K562 (cell line): ENCODE measurements around the gene NR1H2. TPM values are rescaled to one million over a fixed set of nuclear protein-coding genes. Genes with fewer than 3 reads are reported as not detected.

ENCODE experiments used
- DACH1 ChIP-seq: fragments of 450-650 bp; IDR thresholded peaks from 2 replicates; pipeline ENCODE4 v1.6.1; 2018; ENCODE audit not compliant: partially characterized antibody
- HEY1 ChIP-seq: fragments of 250-450 bp; sonication (Bioruptor Pico); IDR thresholded peaks from 2 replicates; pipeline ENCODE4 v1.5.0; 2020; ENCODE audit warnings: mild to moderate bottlenecking, moderate library complexity, borderline replicate concordance
- RB1 ChIP-seq: fragments of 450-650 bp; IDR thresholded peaks from 2 replicates; pipeline ENCODE4 v1.6.1; 2017; ENCODE audit warnings: low read depth, mild to moderate bottlenecking
- ZBTB1 ChIP-seq: sonication (generic); formaldehyde crosslinking; IDR thresholded peaks from 2 replicates; pipeline ENCODE4 v1.8.1; 2023; ENCODE audit warnings: missing genetic modification reagents, low read depth, mild to moderate bottlenecking, borderline replicate concordance
- ZKSCAN1 ChIP-seq: fragments of 150-350 bp; IDR thresholded peaks from 2 replicates; pipeline ENCODE4 v1.6.1; 2016; ENCODE audit warnings: low read depth, low read length
- ZSCAN29 ChIP-seq: fragments of 450-650 bp; IDR thresholded peaks from 2 replicates; pipeline ENCODE4 v1.6.1; 2017
- polyA plus RNA-seq, 8 experiments: library from polyadenylated mRNA; depleted of rRNA in 4 of 8; stranded (reverse) in 5 of 8; unstranded in 3 of 8; fragments of >200 nt; fragmentation: Nextera tagmentation in 2 of 8; fragmentation: Illumina TruSeq in 1 of 8; extraction: Ambion mirVana in 2 of 8; extraction: Trizol in 1 of 8; gene quantifications; 2 replicates each; pipeline versions ENCODE4 v1.2.1 to v1.2.3, GENCODE V29; 2011 to 2014; ENCODE audit warnings: inconsistent platforms in 1 of 8, missing spikeins in 1 of 8
- total RNA-seq, 7 experiments: library from RNA; depleted of rRNA in 6 of 7; stranded (reverse); fragments of >200 nt in 6 of 7; fragmentation: Illumina TruSeq in 2 of 7; extraction: Trizol in 2 of 7; gene quantifications; 2 replicates each; pipeline versions ENCODE4 v1.2.1 to v1.2.3, GENCODE V29; 2011 to 2021; ENCODE audit warnings: low replicate concordance in 1 of 7
- TF ChIP-seq, protein P1 (sequence below): fragments of 250-450 bp; sonication (Bioruptor Pico); IDR thresholded peaks from 2 replicates; pipeline ENCODE4 v1.4.0; 2020
- TF ChIP-seq, protein P2 (sequence below): fragments of 450-650 bp; IDR thresholded peaks from 2 replicates; pipeline ENCODE4 v1.6.1; 2016; ENCODE audit warnings: mild to moderate bottlenecking, moderate library complexity
- TF ChIP-seq, protein P3 (sequence below), 2 experiments: fragments of 250-450 bp in 1 of 2; fragments of 450-650 bp in 1 of 2; sonication (Bioruptor Pico) in 1 of 2; IDR thresholded peaks; 2 replicates each; pipeline versions ENCODE4 v1.6.1 to v1.8.0; 2016 to 2021; ENCODE audit warnings: mild to moderate bottlenecking in 2 of 2, moderate library complexity in 2 of 2, missing compliant biosample characterization in 1 of 2, missing genetic modification characterization in 1 of 2

Gene NR1H2
- total and polyA plus RNA-seq, 9 of the 15 experiments (the other 6 are each of a cell fraction or from before 2014, with no cell fraction given) = 0.11 to 73.8 (median 24.0) TPM

DNA sequence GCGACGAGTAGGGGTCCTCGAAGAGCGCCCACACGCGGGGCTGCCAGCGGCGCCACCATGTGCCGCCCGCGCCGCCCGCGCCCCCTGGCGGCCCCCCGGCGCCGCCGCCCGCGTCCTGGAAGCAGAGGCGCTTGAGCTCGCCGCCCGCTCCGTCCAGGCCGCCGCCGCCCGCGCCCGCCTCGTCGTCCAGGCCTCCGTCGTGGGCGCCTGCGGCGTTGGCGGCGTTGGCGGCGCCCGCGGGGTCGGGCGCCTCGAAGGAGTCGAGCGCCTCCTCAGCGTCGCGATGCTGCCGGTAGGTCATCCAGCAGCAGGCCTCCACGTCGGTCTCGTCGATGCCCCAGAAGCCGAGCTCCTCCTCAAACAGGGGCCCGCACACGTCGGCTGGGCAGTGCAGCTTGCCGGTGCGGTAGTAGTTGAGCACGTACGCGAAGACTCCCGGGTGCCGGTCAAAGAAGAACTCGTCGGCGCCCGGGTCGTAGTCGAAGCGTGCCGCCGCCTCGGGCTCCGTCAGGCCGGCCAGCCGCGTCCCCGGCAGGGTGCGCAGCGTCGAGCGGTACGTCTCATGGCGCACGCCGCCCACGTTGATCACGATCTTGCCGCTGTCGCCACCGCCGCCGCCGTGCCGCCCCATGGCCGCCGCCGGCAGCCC lies 47.9 kb upstream of the NR1H2 start (continued):
- TF ChIP-seq ZBTB1 (CRISPR knock-in tag) = peak; percentile 25; the same call in 1 of the 2 replicates
- TF ChIP-seq, protein P1, sequence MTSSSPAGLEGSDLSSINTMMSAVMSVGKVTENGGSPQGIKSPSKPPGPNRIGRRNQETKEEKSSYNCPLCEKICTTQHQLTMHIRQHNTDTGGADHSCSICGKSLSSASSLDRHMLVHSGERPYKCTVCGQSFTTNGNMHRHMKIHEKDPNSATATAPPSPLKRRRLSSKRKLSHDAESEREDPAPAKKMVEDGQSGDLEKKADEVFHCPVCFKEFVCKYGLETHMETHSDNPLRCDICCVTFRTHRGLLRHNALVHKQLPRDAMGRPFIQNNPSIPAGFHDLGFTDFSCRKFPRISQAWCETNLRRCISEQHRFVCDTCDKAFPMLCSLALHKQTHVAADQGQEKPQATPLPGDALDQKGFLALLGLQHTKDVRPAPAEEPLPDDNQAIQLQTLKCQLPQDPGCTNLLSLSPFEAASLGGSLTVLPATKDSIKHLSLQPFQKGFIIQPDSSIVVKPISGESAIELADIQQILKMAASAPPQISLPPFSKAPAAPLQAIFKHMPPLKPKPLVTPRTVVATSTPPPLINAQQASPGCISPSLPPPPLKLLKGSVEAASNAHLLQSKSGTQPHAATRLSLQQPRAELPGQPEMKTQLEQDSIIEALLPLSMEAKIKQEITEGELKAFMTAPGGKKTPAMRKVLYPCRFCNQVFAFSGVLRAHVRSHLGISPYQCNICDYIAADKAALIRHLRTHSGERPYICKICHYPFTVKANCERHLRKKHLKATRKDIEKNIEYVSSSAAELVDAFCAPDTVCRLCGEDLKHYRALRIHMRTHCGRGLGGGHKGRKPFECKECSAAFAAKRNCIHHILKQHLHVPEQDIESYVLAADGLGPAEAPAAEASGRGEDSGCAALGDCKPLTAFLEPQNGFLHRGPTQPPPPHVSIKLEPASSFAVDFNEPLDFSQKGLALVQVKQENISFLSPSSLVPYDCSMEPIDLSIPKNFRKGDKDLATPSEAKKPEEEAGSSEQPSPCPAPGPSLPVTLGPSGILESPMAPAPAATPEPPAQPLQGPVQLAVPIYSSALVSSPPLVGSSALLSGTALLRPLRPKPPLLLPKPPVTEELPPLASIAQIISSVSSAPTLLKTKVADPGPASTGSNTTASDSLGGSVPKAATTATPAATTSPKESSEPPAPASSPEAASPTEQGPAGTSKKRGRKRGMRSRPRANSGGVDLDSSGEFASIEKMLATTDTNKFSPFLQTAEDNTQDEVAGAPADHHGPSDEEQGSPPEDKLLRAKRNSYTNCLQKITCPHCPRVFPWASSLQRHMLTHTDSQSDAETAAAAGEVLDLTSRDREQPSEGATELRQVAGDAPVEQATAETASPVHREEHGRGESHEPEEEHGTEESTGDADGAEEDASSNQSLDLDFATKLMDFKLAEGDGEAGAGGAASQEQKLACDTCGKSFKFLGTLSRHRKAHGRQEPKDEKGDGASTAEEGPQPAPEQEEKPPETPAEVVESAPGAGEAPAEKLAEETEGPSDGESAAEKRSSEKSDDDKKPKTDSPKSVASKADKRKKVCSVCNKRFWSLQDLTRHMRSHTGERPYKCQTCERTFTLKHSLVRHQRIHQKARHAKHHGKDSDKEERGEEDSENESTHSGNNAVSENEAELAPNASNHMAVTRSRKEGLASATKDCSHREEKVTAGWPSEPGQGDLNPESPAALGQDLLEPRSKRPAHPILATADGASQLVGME (CRISPR knock-in tag) = no peak
- TF ChIP-seq, protein P2, sequence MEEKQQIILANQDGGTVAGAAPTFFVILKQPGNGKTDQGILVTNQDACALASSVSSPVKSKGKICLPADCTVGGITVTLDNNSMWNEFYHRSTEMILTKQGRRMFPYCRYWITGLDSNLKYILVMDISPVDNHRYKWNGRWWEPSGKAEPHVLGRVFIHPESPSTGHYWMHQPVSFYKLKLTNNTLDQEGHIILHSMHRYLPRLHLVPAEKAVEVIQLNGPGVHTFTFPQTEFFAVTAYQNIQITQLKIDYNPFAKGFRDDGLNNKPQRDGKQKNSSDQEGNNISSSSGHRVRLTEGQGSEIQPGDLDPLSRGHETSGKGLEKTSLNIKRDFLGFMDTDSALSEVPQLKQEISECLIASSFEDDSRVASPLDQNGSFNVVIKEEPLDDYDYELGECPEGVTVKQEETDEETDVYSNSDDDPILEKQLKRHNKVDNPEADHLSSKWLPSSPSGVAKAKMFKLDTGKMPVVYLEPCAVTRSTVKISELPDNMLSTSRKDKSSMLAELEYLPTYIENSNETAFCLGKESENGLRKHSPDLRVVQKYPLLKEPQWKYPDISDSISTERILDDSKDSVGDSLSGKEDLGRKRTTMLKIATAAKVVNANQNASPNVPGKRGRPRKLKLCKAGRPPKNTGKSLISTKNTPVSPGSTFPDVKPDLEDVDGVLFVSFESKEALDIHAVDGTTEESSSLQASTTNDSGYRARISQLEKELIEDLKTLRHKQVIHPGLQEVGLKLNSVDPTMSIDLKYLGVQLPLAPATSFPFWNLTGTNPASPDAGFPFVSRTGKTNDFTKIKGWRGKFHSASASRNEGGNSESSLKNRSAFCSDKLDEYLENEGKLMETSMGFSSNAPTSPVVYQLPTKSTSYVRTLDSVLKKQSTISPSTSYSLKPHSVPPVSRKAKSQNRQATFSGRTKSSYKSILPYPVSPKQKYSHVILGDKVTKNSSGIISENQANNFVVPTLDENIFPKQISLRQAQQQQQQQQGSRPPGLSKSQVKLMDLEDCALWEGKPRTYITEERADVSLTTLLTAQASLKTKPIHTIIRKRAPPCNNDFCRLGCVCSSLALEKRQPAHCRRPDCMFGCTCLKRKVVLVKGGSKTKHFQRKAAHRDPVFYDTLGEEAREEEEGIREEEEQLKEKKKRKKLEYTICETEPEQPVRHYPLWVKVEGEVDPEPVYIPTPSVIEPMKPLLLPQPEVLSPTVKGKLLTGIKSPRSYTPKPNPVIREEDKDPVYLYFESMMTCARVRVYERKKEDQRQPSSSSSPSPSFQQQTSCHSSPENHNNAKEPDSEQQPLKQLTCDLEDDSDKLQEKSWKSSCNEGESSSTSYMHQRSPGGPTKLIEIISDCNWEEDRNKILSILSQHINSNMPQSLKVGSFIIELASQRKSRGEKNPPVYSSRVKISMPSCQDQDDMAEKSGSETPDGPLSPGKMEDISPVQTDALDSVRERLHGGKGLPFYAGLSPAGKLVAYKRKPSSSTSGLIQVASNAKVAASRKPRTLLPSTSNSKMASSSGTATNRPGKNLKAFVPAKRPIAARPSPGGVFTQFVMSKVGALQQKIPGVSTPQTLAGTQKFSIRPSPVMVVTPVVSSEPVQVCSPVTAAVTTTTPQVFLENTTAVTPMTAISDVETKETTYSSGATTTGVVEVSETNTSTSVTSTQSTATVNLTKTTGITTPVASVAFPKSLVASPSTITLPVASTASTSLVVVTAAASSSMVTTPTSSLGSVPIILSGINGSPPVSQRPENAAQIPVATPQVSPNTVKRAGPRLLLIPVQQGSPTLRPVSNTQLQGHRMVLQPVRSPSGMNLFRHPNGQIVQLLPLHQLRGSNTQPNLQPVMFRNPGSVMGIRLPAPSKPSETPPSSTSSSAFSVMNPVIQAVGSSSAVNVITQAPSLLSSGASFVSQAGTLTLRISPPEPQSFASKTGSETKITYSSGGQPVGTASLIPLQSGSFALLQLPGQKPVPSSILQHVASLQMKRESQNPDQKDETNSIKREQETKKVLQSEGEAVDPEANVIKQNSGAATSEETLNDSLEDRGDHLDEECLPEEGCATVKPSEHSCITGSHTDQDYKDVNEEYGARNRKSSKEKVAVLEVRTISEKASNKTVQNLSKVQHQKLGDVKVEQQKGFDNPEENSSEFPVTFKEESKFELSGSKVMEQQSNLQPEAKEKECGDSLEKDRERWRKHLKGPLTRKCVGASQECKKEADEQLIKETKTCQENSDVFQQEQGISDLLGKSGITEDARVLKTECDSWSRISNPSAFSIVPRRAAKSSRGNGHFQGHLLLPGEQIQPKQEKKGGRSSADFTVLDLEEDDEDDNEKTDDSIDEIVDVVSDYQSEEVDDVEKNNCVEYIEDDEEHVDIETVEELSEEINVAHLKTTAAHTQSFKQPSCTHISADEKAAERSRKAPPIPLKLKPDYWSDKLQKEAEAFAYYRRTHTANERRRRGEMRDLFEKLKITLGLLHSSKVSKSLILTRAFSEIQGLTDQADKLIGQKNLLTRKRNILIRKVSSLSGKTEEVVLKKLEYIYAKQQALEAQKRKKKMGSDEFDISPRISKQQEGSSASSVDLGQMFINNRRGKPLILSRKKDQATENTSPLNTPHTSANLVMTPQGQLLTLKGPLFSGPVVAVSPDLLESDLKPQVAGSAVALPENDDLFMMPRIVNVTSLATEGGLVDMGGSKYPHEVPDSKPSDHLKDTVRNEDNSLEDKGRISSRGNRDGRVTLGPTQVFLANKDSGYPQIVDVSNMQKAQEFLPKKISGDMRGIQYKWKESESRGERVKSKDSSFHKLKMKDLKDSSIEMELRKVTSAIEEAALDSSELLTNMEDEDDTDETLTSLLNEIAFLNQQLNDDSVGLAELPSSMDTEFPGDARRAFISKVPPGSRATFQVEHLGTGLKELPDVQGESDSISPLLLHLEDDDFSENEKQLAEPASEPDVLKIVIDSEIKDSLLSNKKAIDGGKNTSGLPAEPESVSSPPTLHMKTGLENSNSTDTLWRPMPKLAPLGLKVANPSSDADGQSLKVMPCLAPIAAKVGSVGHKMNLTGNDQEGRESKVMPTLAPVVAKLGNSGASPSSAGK = peak; percentile 62
- TF ChIP-seq RB1 = peak; percentile 53; the same call in 1 of the 2 replicates
- no peak for TF ChIP-seq ZSCAN29
- TF ChIP-seq HEY1 = no peak
- no peak for TF ChIP-seq DACH1
- TF ChIP-seq, protein P3, sequence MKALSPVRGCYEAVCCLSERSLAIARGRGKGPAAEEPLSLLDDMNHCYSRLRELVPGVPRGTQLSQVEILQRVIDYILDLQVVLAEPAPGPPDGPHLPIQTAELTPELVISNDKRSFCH (CRISPR knock-in tag; IDR thresholded peaks at IDR 0.05) = no peak
- TF ChIP-seq, protein P3 (tag; IDR thresholded peaks at IDR 0.05) = peak; percentile 25; the same call in 1 of the 2 replicates
- TF ChIP-seq ZKSCAN1 = 0 out of 2 replicates have a peak, but pooled peaks have one; percentile 12
